ENCODE measurements around the gene TMX1. TPM values are rescaled to one million over a fixed set of nuclear protein-coding genes. Genes with fewer than 3 reads are reported as not detected.

The TMX1 gene
- total RNA-seq, 4 donors from 2014 or later: 24.0 to 48.8 (median 36.2) TPM

DNA sequence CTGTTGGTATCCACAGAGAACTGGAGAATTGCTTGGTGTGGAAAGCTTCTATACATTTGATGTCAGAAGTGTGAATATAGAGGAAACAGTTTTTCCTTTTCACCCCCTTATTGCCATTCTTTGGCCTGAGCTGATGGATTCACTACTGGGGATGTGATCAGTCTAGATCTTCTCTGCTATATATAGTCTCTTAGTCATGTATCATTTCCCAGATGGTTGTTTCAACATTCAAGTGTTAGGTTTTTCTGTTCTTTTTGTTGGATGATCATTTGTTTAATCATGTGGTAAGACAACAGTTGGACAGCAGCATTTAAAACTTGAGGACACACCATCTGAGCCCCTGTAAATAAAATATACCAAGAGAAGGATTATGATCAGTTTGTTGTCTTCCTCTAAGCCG, 29.6 kb downstream of the TMX1 start:
- H3K27me3 ChIP-seq: no peaks in the 10 kb centered on the region
- H3K36me3 ChIP-seq: peaks cover 0 to 1% (median 0%) of the 10 kb centered on the region in 3 donors
- no peaks in the 10 kb centered on the region for H3K4me1 ChIP-seq
- no peak for DNase-seq
- TF ChIP-seq POLR2A (IDR thresholded peaks at IDR 0.05) (no peak), CTCF (IDR thresholded peaks at IDR 0.05) (no peak)
- H3K9me3 ChIP-seq: no peaks in the 10 kb centered on the region
- no peak overlapping the region for H3K27ac ChIP-seq
- H3K4me3 ChIP-seq: no peak overlapping the region
- intact Hi-C loops (cut with DNase I): loop anchor here (10.0 kb wide), 1 partner anchor 705 kb away; no protein-coding TSS in a partner anchor
- WGBS, 2 donors: 88 to 95% methylated on average over 1 of the region's 1 CpG

- Histone ChIP-seq H3K4me1 (no peaks in the 10 kb centered on the region), H3K27ac (no peak overlapping the region), H3K4me3 (no peak overlapping the region), H3K27me3 (no peaks in the 10 kb centered on the region), H3K36me3 (no peaks in the 10 kb centered on the region), H3K9me3 (no peaks in the 10 kb centered on the region)
- no peak for DNase-seq
- intact Hi-C loops (cut with DNase I): loop anchor here (10.0 kb wide), 1 partner anchor 698 kb away; no protein-coding TSS in a partner anchor
- TF ChIP-seq CTCF (IDR thresholded peaks at IDR 0.05) (no peak), POLR2A (IDR thresholded peaks at IDR 0.05) (no peak)
- WGBS, 2 donors: 80 to 100% methylated on average over 1 of the region's 1 CpG
Measured at GRCh38 chr14:51276605-51277004, 36.6 kb downstream of the TMX1 start.

DNA sequence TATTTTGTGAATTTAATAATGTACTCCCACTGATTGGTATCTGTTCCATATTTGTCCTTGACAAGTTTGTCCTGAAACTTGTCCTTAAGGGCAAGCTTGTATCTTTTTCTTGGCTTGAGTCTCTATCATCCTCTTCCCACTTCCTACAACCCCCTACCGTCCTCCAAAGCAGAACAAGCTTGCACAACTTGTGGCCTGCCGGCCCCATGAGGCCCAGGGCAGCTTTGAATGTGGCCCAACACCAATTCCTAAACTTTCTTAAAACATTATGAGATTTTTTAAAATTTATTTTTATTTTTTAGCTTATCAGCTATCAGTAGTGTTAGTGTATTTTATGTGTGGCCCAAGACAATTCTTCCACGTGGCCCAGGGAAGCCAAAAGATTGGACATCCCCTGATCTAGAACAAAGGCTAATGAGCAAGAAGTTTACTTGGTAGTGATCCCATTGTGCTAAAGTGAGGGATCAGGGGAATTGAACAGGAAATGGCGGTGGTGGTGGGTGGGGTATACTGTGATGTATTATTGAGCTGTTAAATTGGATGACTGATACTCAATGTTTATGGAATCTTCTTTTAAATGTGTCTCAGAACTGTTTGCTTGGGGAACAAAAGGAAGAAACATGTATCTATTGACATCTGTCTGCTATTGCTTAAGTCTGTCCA, 37.8 kb downstream of the TMX1 start:
- H3K27ac ChIP-seq: no peak overlapping the region
- H3K9me3 ChIP-seq: no peaks in the 10 kb centered on the region
- no peak for DNase-seq
- H3K4me1 ChIP-seq: no peaks in the 10 kb centered on the region
- H3K27me3 ChIP-seq: no peaks in the 10 kb centered on the region
- WGBS, 2 donors: 81 to 82% methylated on average over 4 of the region's 4 CpGs
- intact Hi-C loops (cut with DNase I): loop anchor here (10.0 kb wide), 1 partner anchor 697 kb away; no protein-coding TSS in a partner anchor
- H3K36me3 ChIP-seq: no peaks in the 10 kb centered on the region
- H3K4me3 ChIP-seq: no peak overlapping the region
- TF ChIP-seq POLR2A (IDR thresholded peaks at IDR 0.05) (no peak), CTCF (IDR thresholded peaks at IDR 0.05) (no peak)

DNA sequence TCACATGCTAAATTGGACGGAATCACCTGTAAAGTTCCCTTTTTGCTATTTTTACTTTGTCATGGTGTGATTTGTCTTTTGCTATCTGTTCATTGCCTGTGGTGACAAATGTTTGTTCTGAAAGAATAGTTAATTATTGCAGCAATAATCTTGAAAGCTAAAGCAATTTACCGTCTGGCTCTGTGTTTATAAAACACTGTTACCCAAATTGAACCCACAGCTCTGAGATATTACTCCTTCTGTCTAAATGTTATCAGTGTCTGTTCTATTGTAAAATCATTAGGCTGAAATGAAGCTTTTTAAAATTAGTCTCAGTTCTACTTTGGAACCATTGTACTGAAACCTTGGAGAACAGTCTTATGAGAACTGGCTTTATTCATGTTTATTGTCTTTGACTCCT, 42.5 kb downstream of the TMX1 start:
- Histone ChIP-seq H3K4me3 (no peak overlapping the region), H3K27me3 (no peaks in the 10 kb centered on the region), H3K36me3 (no peaks in the 10 kb centered on the region), H3K4me1 (peaks cover 0 to 13% (median 3%) of the 10 kb centered on the region in 3 donors), H3K9me3 (no peaks in the 10 kb centered on the region), H3K27ac (no peak overlapping the region)
- intact Hi-C loops (cut with DNase I): loop anchor here (10.0 kb wide), 1 partner anchor 372 kb away; the partner anchor contains the start of gene FRMD6
- WGBS, 2 donors: 62 to 72% methylated on average over 2 of the region's 2 CpGs
- DNase-seq: no peak
- TF ChIP-seq CTCF (IDR thresholded peaks at IDR 0.05): no peak
- no peak for TF ChIP-seq POLR2A (IDR thresholded peaks at IDR 0.05)

DNA sequence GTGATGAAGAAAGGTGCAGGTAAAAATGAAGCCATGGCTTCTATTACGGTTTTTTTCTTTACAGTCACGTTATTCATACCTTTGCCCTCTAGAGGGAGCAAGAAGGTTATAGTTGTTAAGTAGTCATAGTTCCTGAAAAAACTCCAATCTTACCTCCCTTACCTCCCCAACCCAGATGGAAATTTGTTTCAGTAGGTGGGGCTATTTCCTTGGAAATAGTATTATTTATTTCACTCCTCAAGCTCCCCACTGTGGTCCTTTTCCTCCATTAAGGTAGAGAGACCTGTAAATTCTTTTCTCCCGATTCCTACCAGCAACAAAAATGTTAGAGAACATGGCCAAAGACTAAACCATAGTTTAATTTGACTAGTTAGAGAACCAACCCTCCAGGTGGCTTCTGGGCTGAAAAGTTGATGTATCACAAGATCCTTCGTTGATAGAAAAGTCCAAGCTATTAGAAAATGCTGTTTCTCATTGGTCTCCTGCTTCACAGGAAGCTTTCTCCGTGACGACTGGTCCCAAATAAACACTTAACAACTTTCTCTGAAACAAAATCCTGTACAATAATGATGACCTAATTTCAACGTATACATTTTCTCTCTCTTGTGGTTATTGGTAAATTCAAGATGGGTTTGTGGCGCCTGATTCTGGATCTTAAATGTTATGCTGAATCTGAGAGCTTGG, 43.5 kb downstream of the TMX1 start:
- DNase-seq: no peak
- TF ChIP-seq POLR2A (IDR thresholded peaks at IDR 0.05): no peak
- peak; percentile 55 to 95 (median 74) for TF ChIP-seq CTCF (IDR thresholded peaks at IDR 0.05)
- H3K4me1 ChIP-seq: peaks cover 0 to 13% (median 3%) of the 10 kb centered on the region in 3 donors
- H3K36me3 ChIP-seq: no peaks in the 10 kb centered on the region
- H3K4me3 ChIP-seq: no peak overlapping the region
- intact Hi-C loops (cut with DNase I): loop anchor here (2.0 to 10.0 kb wide), 2 partner anchors 371 to 493 kb away; partner anchors contain the start of gene FRMD6
- H3K9me3 ChIP-seq: no peaks in the 10 kb centered on the region
- WGBS, 2 donors: 57 to 59% methylated on average over 8 of the region's 8 CpGs
- H3K27ac ChIP-seq: peak overlapping the region in 1 of 4 donors; percentile 31
- no peaks in the 10 kb centered on the region for H3K27me3 ChIP-seq

Measured in esophagus squamous epithelium (tissue), 5 donors.